Measurements from ENCODE around the gene LZTFL1.

DNA sequence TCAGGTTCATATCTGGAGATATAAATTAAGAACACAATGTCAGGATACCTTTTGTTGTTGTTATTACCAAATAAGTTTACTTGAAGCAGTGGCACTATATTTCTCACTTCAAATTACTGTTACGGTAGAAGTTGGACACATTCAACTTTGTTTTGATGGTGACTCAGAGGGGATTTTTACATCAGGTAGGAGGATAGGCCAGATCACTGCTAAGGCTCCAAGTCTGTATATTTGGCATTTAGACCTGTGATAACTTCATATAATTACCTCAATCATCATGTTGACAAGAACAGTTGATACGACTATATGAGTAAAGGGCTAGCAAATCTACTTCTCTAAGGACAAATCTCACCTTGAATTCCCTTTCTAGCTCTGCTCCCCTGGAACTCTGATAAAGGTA lies 15.6 kb downstream of the LZTFL1 start:
- TF ChIP-seq, protein P1, sequence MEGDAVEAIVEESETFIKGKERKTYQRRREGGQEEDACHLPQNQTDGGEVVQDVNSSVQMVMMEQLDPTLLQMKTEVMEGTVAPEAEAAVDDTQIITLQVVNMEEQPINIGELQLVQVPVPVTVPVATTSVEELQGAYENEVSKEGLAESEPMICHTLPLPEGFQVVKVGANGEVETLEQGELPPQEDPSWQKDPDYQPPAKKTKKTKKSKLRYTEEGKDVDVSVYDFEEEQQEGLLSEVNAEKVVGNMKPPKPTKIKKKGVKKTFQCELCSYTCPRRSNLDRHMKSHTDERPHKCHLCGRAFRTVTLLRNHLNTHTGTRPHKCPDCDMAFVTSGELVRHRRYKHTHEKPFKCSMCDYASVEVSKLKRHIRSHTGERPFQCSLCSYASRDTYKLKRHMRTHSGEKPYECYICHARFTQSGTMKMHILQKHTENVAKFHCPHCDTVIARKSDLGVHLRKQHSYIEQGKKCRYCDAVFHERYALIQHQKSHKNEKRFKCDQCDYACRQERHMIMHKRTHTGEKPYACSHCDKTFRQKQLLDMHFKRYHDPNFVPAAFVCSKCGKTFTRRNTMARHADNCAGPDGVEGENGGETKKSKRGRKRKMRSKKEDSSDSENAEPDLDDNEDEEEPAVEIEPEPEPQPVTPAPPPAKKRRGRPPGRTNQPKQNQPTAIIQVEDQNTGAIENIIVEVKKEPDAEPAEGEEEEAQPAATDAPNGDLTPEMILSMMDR (IDR thresholded peaks at IDR 0.05), result no peak
- TF ChIP-seq ZFX (IDR thresholded peaks at IDR 0.05; ENCODE audit: borderline replicate concordance), result no peak

Data from 22Rv1 (cell line).